PC-3 (cell line): Measurements from ENCODE around the gene CRYGB.
A peak's percentile ranks its signal among the peaks of the same experiment; 100 is the strongest.

ENCODE experiments used
- EZH2phosphoT487 ChIP-seq: fragments of 300-600 bp; sonication (generic); IDR thresholded peaks from 2 replicates; pipeline ENCODE4 v1.6.1; 2018; ENCODE audit warnings: mild to moderate bottlenecking, antibody characterized with exemption, low read length, borderline replicate concordance
- TF ChIP-seq, protein P1 (sequence below): fragments of 300-600 bp; sonication (generic); conservative IDR thresholded peaks from 2 replicates; pipeline ENCODE4 v1.5.1; 2017; ENCODE audit warnings: antibody characterized with exemption, low read depth, mild to moderate bottlenecking, low read length

DNA sequence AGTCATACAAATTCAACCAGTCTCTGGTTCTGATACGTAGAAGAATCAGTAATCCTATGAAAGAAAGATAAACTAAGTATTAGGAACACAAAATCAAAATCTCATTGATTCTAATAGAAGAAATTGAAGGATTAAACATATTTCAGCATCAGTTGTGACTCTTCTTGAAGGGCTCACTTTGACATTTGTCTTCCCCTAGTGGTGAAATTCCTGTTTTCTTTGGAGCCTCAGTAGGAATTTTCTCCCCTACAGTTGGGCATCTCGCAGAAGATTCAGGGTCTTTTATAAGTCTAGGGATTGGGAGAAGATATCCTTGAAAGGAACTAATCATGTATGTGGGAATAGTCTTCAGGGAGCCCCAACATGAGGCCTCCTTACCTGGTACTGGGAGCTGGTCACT lies 2.8 kb upstream of the CRYGB start:
- TF ChIP-seq, protein P1, sequence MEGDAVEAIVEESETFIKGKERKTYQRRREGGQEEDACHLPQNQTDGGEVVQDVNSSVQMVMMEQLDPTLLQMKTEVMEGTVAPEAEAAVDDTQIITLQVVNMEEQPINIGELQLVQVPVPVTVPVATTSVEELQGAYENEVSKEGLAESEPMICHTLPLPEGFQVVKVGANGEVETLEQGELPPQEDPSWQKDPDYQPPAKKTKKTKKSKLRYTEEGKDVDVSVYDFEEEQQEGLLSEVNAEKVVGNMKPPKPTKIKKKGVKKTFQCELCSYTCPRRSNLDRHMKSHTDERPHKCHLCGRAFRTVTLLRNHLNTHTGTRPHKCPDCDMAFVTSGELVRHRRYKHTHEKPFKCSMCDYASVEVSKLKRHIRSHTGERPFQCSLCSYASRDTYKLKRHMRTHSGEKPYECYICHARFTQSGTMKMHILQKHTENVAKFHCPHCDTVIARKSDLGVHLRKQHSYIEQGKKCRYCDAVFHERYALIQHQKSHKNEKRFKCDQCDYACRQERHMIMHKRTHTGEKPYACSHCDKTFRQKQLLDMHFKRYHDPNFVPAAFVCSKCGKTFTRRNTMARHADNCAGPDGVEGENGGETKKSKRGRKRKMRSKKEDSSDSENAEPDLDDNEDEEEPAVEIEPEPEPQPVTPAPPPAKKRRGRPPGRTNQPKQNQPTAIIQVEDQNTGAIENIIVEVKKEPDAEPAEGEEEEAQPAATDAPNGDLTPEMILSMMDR, result peak; percentile 63
- no peak for TF ChIP-seq EZH2phosphoT487
